ENCODE measurements around the gene LMTK2.

DNA sequence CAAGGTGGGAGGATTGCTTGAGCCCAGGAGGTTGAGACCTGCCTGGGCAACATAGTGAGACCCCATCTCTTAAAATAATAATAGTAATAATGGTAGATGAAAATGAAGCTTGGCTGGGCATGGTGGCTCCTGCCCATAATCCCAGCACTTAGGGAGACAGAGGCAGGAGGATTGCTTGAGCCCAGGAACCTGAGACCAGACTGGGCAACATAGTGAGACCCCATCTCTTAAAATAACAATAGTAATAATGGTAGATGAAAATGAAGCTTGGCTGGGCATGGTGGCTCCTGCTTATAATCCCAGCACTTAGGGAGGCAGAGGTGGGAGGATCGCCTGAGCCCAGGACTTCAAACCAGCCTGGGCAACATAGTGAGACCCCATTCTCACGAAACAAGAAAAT lies 49.5 kb upstream of the LMTK2 start:
- TF ChIP-seq POLR2A (IDR thresholded peaks at IDR 0.05; ENCODE audit: borderline replicate concordance, extremely low read depth, insufficient read depth, insufficient read length), result no peak
- no peak for TF ChIP-seq RAD21 (IDR thresholded peaks at IDR 0.05; ENCODE audit: low read depth)
- TF ChIP-seq, protein P1, sequence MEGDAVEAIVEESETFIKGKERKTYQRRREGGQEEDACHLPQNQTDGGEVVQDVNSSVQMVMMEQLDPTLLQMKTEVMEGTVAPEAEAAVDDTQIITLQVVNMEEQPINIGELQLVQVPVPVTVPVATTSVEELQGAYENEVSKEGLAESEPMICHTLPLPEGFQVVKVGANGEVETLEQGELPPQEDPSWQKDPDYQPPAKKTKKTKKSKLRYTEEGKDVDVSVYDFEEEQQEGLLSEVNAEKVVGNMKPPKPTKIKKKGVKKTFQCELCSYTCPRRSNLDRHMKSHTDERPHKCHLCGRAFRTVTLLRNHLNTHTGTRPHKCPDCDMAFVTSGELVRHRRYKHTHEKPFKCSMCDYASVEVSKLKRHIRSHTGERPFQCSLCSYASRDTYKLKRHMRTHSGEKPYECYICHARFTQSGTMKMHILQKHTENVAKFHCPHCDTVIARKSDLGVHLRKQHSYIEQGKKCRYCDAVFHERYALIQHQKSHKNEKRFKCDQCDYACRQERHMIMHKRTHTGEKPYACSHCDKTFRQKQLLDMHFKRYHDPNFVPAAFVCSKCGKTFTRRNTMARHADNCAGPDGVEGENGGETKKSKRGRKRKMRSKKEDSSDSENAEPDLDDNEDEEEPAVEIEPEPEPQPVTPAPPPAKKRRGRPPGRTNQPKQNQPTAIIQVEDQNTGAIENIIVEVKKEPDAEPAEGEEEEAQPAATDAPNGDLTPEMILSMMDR (IDR thresholded peaks at IDR 0.05 in 2 of 3, conservative IDR thresholded peaks at IDR 0.05 in 1 of 3; ENCODE audit: borderline replicate concordance in 1 of 3, insufficient read depth in 1 of 3, low read depth in 2 of 3, low read length in 2 of 3), result no peak
- TF ChIP-seq YY1 (IDR thresholded peaks at IDR 0.05; ENCODE audit: extremely low read depth, insufficient replicate concordance, low read depth, low read length), result no peak
- TF ChIP-seq TCF7L2 (IDR thresholded peaks at IDR 0.05; ENCODE audit: borderline replicate concordance, extremely low read depth, insufficient read depth, insufficient read length), result no peak
- no peak for TF ChIP-seq FOSL1 (IDR thresholded peaks at IDR 0.05; ENCODE audit: low read depth)
- TF ChIP-seq, protein P2, sequence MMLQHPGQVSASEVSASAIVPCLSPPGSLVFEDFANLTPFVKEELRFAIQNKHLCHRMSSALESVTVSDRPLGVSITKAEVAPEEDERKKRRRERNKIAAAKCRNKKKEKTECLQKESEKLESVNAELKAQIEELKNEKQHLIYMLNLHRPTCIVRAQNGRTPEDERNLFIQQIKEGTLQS (IDR thresholded peaks at IDR 0.05), result no peak
- TF ChIP-seq EZH2phosphoT487 (IDR thresholded peaks at IDR 0.05; ENCODE audit: borderline replicate concordance), result no peak
- TF ChIP-seq EZH2 (IDR thresholded peaks at IDR 0.05), result no peak
- no peak for TF ChIP-seq ZNF274 (IDR thresholded peaks at IDR 0.05; ENCODE audit: low read depth, low read length)
- no peak for TF ChIP-seq SIN3A (IDR thresholded peaks at IDR 0.05; ENCODE audit: low read depth)
- no peak for TF ChIP-seq POLR2AphosphoS5 (IDR thresholded peaks at IDR 0.05; ENCODE audit: low read depth, low read length)
- TF ChIP-seq, protein P3, sequence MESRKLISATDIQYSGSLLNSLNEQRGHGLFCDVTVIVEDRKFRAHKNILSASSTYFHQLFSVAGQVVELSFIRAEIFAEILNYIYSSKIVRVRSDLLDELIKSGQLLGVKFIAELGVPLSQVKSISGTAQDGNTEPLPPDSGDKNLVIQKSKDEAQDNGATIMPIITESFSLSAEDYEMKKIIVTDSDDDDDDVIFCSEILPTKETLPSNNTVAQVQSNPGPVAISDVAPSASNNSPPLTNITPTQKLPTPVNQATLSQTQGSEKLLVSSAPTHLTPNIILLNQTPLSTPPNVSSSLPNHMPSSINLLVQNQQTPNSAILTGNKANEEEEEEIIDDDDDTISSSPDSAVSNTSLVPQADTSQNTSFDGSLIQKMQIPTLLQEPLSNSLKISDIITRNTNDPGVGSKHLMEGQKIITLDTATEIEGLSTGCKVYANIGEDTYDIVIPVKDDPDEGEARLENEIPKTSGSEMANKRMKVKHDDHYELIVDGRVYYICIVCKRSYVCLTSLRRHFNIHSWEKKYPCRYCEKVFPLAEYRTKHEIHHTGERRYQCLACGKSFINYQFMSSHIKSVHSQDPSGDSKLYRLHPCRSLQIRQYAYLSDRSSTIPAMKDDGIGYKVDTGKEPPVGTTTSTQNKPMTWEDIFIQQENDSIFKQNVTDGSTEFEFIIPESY (IDR thresholded peaks at IDR 0.05; ENCODE audit: extremely low read depth, insufficient replicate concordance, low read length), result no peak

Measured in HCT116 (cell line).